Coronary artery (tissue), 2 donors: Measurements from ENCODE around the gene CDH4.

Experiments
- DNase-seq: peaks from one replicate; pipeline ENCODE4 v3.0.0-alpha.2; 2017; ENCODE audit warnings: low spot score
- H3K27ac ChIP-seq, 2 donors: fragments of 200-600 bp; sonication (generic); one replicate each; pipeline ENCODE4 v1.5.1; 2016 to 2019
- H3K4me3 ChIP-seq: fragments of 200-600 bp; sonication (generic); 2 replicates; pipeline ENCODE4 v1.5.1; 2016; ENCODE audit warnings: mild to moderate bottlenecking, moderate library complexity
- CTCF ChIP-seq: fragments of 200-600 bp; sonication (generic); IDR thresholded peaks from one replicate; pipeline ENCODE4 v1.5.1; 2019; ENCODE audit warnings: antibody characterized with exemption

Gene CDH4

GRCh38 chr20:61417221-61417941, 165.3 kb downstream of the CDH4 start:
- no peak for DNase-seq
- TF ChIP-seq CTCF, result no peak
- Histone ChIP-seq H3K27ac (no peak overlapping the region), H3K4me3 (no peak overlapping the region)

GRCh38 chr20:61419010-61419409, 166.9 kb downstream of the CDH4 start:
- H3K27ac ChIP-seq, result no peak overlapping the region
- no peak overlapping the region for H3K4me3 ChIP-seq
- TF ChIP-seq CTCF, result no peak
- no peak for DNase-seq

GRCh38 chr20:61419501-61419900, 167.4 kb downstream of the CDH4 start:
- Histone ChIP-seq H3K27ac (no peak overlapping the region), H3K4me3 (no peak overlapping the region)
- no peak for TF ChIP-seq CTCF
- DNase-seq, result no peak

- TF ChIP-seq CTCF, result no peak
- no peak for DNase-seq
Measured at GRCh38 chr20:61420056-61420455, 168.0 kb downstream of the CDH4 start.

GRCh38 chr20:61420781-61421180, 168.7 kb downstream of the CDH4 start:
- no peak for TF ChIP-seq CTCF

More at GRCh38 chr20:61420056-61420455, 168.0 kb downstream of the CDH4 start:
- Histone ChIP-seq H3K27ac (no peak overlapping the region), H3K4me3 (no peak overlapping the region)

GRCh38 chr20:61422636-61423425, 170.8 kb downstream of the CDH4 start:
- no peak for DNase-seq
- Histone ChIP-seq H3K27ac (no peak overlapping the region), H3K4me3 (no peak overlapping the region)
- no peak for TF ChIP-seq CTCF

More at GRCh38 chr20:61420781-61421180, 168.7 kb downstream of the CDH4 start:
- H3K4me3 ChIP-seq, result no peak overlapping the region
- DNase-seq, result no peak
- no peak overlapping the region for H3K27ac ChIP-seq
